ENCODE data around the gene PHOX2A. TPM values are rescaled to one million over a fixed set of nuclear protein-coding genes. Genes with fewer than 3 reads are reported as not detected.

The PHOX2A gene
- total and polyA plus RNA-seq, 2 donors (not counting 1 experiment from before 2014, with no cell fraction given): not detected

DNA sequence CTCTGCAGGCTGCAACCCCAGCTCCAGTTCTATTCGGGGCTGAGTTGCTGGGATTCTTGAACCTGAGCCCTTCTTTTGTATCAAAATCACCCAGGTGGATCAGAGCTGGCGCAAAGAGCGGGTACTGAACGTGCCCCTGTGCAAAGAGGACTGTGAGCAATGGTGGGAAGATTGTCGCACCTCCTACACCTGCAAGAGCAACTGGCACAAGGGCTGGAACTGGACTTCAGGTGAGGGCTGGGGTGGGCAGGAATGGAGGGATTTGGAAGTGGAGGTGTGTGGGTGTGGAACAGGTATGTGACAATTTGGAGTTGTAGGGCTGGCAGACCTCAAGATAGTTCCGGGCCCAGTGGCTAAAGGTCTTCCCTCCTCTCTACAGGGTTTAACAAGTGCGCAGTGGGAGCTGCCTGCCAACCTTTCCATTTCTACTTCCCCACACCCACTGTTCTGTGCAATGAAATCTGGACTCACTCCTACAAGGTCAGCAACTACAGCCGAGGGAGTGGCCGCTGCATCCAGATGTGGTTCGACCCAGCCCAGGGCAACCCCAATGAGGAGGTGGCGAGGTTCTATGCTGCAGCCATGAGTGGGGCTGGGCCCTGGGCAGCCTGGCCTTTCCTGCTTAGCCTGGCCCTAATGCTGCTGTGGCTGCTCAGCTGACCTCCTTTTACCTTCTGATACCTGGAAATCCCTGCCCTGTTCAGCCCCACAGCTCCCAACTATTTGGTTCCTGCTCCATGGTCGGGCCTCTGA lies 48.3 kb downstream of the PHOX2A start:
- Histone ChIP-seq H3K9me3 (ENCODE audit: control extremely low read depth in 1 of 3, control insufficient read depth in 2 of 3, insufficient read depth in 1 of 3, low read length in 2 of 3) (no peaks in the 10 kb centered on the region), H3K4me1 (ENCODE audit: control insufficient read depth in 2 of 2, insufficient read depth in 2 of 2, low read length in 2 of 2) (no peaks in the 10 kb centered on the region), H3K27me3 (replicated peaks in 1 of 4; ENCODE audit: control extremely low read depth in 1 of 4, control insufficient read depth in 3 of 4, insufficient read depth in 4 of 4, low read length in 3 of 4) (no peaks in the 10 kb centered on the region), H3K4me2 (replicated peaks; ENCODE audit: low read depth, low read length, poor library complexity, severe bottlenecking) (no peak overlapping the region), H3K9ac (ENCODE audit: low read length) (no peak overlapping the region), H3K4me3 (ENCODE audit: control extremely low read depth in 1 of 5, extremely low read depth in 1 of 5, insufficient read depth in 1 of 5, low read depth in 2 of 5, low read length in 4 of 5) (no peak overlapping the region), H4K20me1 (ENCODE audit: control insufficient read depth, insufficient read depth, low read length, poor library complexity, severe bottlenecking) (no peaks in the 10 kb centered on the region), H2AFZ (ENCODE audit: insufficient read depth, low read depth, low read length, poor library complexity, severe bottlenecking) (no peak overlapping the region), H3K79me2 (ENCODE audit: control insufficient read depth, insufficient read depth, low read length) (no peaks in the 10 kb centered on the region), H3K27ac (ENCODE audit: low read length in 2 of 2) (no peak overlapping the region), H3K36me3 (replicated peaks in 1 of 2; ENCODE audit: control extremely low read depth in 1 of 2, control insufficient read depth in 1 of 2, extremely low read depth in 1 of 2, insufficient read depth in 2 of 2, low read length in 1 of 2) (no peaks in the 10 kb centered on the region)
- ChIA-PET POLR2A (no interaction called here), CTCF (interaction anchor here (0.8 kb wide), 1 partner anchor 14 kb away, joined by 4 read pairs; no protein-coding TSS in a partner anchor)
- H3K27ac Mint-ChIP-seq: no peak overlapping the region
- H3K9me3 Mint-ChIP-seq (ENCODE audit: insufficient read depth): no peaks in the 10 kb centered on the region
- no peaks in the 10 kb centered on the region for H3K4me1 Mint-ChIP-seq
- no peak for ATAC-seq (ENCODE audit: low read depth)
- no peak for TF ChIP-seq EZH2 (IDR thresholded peaks at IDR 0.05; ENCODE audit: borderline replicate concordance, insufficient read depth, low read depth, low read length, poor library complexity, severe bottlenecking)
- DNase-seq: no peak
- no peak overlapping the region for H3K4me3 Mint-ChIP-seq
- intact Hi-C loops (cut with micrococcal nuclease): no loop called here
- WGBS (ENCODE audit: insufficient coverage): 95% methylated on average over 11 of the region's 12 CpGs
- peaks cover 3% of the 10 kb centered on the region for H3K27me3 Mint-ChIP-seq

GRCh38 chr11:72191961-72192381 lies 52.0 kb downstream of the PHOX2A start, which contains the start of gene FOLR1:
FOLR1 (plus strand) TSS chr11:72192140; CDS start chr11:72192174, 34 bp downstream.
- Histone ChIP-seq H3K9ac (ENCODE audit: low read length) (no peak within 1 kb of the TSS), H4K20me1 (ENCODE audit: control insufficient read depth, insufficient read depth, low read length, poor library complexity, severe bottlenecking) (no peaks in the 10 kb centered on the region), H3K4me3 (ENCODE audit: control extremely low read depth in 1 of 5, extremely low read depth in 1 of 5, insufficient read depth in 1 of 5, low read depth in 2 of 5, low read length in 4 of 5) (no peak within 1 kb of the TSS), H3K9me3 (ENCODE audit: control extremely low read depth in 1 of 3, control insufficient read depth in 2 of 3, insufficient read depth in 1 of 3, low read length in 2 of 3) (no peaks in the 10 kb centered on the region), H3K4me2 (replicated peaks; ENCODE audit: low read depth, low read length, poor library complexity, severe bottlenecking) (no peak within 1 kb of the TSS), H3K36me3 (replicated peaks in 1 of 2; ENCODE audit: control extremely low read depth in 1 of 2, control insufficient read depth in 1 of 2, extremely low read depth in 1 of 2, insufficient read depth in 2 of 2, low read length in 1 of 2) (no peaks in the 10 kb centered on the region), H3K27me3 (replicated peaks in 1 of 4; ENCODE audit: control extremely low read depth in 1 of 4, control insufficient read depth in 3 of 4, insufficient read depth in 4 of 4, low read length in 3 of 4) (no peaks in the 10 kb centered on the region), H3K27ac (ENCODE audit: low read length in 2 of 2) (no peak within 1 kb of the TSS), H3K79me2 (ENCODE audit: control insufficient read depth, insufficient read depth, low read length) (no peaks in the 10 kb centered on the region), H2AFZ (ENCODE audit: insufficient read depth, low read depth, low read length, poor library complexity, severe bottlenecking) (no peak within 1 kb of the TSS), H3K4me1 (ENCODE audit: control insufficient read depth in 2 of 2, insufficient read depth in 2 of 2, low read length in 2 of 2) (no peaks in the 10 kb centered on the region)
- Mint-ChIP-seq H3K4me1 (no peaks in the 10 kb centered on the region), H3K27ac (no peak within 1 kb of the TSS), H3K4me3 (no peak within 1 kb of the TSS), H3K9me3 (ENCODE audit: insufficient read depth) (no peaks in the 10 kb centered on the region), H3K27me3 (peaks cover 3% of the 10 kb centered on the region)
- TF ChIP-seq EZH2 (IDR thresholded peaks at IDR 0.05; ENCODE audit: borderline replicate concordance, insufficient read depth, low read depth, low read length, poor library complexity, severe bottlenecking): no peak
- TF ChIP-seq, protein P1, sequence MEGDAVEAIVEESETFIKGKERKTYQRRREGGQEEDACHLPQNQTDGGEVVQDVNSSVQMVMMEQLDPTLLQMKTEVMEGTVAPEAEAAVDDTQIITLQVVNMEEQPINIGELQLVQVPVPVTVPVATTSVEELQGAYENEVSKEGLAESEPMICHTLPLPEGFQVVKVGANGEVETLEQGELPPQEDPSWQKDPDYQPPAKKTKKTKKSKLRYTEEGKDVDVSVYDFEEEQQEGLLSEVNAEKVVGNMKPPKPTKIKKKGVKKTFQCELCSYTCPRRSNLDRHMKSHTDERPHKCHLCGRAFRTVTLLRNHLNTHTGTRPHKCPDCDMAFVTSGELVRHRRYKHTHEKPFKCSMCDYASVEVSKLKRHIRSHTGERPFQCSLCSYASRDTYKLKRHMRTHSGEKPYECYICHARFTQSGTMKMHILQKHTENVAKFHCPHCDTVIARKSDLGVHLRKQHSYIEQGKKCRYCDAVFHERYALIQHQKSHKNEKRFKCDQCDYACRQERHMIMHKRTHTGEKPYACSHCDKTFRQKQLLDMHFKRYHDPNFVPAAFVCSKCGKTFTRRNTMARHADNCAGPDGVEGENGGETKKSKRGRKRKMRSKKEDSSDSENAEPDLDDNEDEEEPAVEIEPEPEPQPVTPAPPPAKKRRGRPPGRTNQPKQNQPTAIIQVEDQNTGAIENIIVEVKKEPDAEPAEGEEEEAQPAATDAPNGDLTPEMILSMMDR (IDR thresholded peaks at IDR 0.05): no peak
- intact Hi-C loops (cut with micrococcal nuclease): no loop called here
- DNase-seq (no peak), ATAC-seq (ENCODE audit: low read depth) (no peak)
- POLR2A ChIA-PET: no interaction called here
- WGBS (ENCODE audit: insufficient coverage): 94% methylated on average over 3 of the region's 5 CpGs
- CTCF ChIA-PET: no interaction called here
